AG20443 (cell line): ENCODE data around the gene DALRD3.
"Not testable (repeated sequence)": the region's sequence is repeated elsewhere in the genome, so short reads cannot be mapped to it uniquely, and the experiment has no call there.

Source experiments
- DNase-seq: peaks from one replicate; pipeline ENCODE4 v3.0.0; 2012; ENCODE audit warnings: low spot score, mixed read lengths

The DALRD3 gene

DNA sequence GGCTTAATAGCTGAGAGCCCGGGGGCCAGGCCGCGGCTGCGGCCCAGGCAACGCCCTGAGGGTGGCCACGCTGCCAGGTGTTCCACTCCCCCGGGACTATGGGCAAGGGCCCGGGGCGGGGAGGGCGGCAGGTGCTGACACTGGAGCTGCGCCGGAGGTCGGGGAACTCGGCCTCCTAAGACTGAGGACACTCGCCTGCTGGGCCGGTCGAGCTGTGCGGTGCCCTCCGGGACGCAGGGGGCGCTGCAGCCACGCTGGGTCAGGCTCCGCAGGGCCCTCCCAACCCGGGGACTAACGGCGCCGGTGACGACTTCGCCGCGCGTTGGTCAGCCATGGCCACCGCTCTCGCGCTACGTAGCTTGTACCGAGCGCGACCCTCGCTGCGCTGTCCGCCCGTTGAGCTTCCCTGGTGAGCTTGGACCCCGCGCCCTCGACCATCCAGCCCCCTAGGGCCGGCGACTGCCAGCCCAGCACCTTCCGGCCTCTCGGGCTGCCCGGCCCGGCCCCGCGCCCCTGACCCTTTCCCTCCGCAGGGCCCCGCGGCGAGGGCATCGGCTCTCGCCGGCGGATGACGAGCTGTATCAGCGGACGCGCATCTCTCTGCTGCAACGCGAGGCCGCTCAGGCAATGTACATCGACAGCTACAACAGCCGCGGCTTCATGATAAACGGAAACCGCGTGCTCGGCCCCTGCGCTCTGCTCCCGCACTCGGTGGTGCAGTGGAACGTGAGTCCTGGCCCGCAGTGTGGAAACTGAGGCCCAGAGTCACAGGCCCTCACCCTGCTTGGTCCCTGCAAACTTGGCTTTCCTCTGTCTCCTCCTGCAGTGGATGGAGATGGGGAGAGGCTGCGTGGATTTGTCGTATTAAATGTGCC, 3.7 kb upstream of the DALRD3 start, which contains the start of gene NDUFAF3:
TSS of gene NDUFAF3 (plus strand) at position 309 of the 875 bp plus-strand sequence. CDS start at position 333, 24 bp downstream.
- peak; percentile 93 for DNase-seq

GRCh38 chr3:49021213-49021812, 2.9 kb upstream of the DALRD3 start:
- DNase-seq = peak; percentile 98

- peak; percentile 26 for DNase-seq
Measured at GRCh38 chr3:49020330-49021212, 2.2 kb upstream of the DALRD3 start.

GRCh38 chr3:49019941-49020329, 1.6 kb upstream of the DALRD3 start:
- no peak for DNase-seq

DNA sequence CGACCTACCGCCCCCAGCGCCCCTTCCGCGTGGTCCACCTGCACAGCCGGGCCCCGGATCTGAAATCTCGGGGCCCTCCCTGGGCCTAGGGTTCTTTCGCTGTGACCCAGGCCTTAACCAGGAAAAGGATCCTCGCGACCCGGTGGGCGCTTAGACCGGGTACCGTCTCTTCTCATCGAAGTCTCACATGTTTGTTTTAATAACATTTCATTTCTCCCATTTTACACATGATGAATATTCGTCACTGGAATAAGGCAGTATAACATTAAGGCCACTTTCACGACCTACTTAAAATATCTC, 277 bp upstream of the DALRD3 start:
- no peak for DNase-seq

DNA sequence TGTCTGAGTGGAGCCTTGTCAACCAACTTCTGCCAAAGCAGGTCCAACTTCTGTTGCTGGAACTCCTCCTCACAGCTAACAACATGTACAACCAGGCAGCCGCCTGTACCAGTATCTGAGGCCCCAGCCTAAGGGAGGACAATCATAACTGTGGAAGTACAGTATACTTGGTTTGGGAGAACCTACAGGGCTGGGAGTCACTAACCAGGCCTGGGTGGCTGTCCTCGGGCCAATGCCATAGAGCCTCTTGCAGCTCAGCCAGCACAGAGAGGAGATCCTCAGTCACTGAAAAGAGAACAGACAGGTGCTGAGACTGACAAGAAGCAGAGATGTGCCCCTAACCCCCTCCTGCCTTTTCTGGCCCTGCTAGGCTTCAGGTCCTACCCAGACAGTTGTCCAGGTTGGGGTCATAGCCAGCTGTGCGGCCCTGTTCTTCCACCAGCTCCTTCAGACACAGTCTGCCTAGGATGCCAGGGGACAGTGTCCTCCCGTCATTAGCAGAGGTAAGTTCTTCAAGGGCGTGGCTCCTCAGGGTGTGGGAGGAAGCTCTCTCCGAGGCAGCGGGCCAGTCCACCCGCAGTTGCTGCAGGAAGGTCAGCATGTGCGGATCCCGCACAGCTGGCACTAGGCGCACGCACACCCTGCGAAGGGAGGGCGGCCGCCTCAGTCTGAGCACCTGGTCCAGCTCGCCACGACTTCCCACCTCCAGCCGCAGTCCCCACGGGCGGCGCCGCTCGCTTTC, 980 bp downstream of the DALRD3 start:
- no peak for DNase-seq

DNA sequence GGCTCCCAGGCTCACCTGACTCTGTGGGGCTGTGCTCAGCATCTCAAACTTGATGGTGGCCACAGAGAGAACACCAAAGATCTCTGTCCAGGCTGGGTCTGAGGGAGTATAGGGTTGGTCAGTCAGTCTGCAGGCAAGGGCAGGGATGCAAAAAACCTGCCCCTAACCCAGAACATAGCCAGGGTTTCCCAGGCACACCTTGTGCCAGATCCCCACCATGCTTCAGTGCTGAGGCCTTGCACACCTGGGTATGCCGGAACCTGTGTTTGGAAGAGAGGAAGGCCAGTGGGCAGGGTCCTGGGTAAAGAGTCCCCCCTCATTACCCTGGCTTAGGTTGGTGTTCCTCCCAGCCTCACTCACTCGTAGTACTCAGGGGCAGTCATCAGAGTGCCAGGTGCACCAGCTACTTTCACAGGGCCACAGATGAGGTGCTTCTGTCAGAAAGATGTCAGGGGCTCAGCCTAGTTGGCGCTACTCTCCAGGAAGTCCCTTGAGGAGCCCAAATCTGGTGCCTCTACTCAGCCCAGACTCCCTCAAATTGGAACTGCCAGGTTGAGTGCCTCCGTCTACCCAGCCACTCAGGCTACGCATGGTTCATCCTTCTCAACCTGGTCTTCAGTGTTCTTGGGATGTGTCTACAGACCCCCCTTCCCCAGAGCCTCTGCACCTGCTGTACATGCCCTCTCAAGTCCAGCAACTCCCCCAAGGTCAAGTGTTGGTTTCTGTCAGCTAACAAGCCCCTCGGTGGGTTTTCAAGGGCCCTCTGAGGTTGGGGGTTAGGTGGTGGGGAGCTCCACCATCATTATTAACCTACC, 1.8 kb downstream of the DALRD3 start:
- DNase-seq = no peak

GRCh38 chr3:49015765-49016164, 2.6 kb downstream of the DALRD3 start:
- no peak for DNase-seq

GRCh38 chr3:49015072-49015471, 3.3 kb downstream of the DALRD3 start:
- DNase-seq = no peak

DNA sequence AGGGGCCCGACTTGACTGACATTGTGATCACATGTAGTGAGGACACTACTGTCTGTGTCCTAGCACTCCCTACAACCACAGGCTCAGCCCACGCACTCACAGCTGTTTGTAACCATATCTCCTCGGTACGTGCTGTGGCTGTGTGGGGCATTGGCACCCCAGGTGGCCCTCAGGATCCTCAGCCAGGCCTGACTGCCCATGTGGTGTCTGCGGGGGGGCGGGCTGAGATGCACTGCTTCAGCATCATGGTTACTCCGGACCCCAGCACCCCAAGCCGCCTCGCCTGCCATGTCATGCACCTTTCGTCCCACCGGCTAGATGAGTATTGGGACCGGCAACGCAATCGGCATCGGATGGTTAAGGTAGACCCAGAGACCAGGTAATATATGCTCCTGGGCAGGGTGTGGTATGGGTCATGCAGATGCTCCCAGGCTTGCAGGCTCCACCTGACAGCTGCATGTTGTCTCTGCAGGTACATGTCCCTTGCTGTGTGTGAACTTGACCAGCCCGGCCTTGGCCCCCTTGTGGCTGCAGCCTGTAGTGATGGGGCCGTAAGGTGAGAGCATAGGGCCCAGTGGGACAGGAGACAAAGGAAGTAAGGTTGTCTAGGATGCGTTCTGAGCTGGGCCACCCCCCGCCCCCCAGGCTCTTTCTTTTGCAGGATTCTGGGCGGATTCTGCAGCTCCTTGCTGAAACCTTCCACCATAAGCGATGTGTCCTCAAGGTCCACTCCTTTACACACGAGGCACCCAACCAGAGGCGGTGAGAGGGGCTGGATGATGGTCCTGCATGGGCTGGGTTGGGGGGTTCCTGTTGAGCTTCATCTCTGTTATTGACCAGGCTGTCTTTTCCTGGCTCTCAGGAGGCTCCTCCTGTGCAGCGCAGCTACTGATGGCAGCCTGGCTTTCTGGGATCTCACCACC, 4.4 kb downstream of the DALRD3 start:
- DNase-seq = peak; percentile 30

DNA sequence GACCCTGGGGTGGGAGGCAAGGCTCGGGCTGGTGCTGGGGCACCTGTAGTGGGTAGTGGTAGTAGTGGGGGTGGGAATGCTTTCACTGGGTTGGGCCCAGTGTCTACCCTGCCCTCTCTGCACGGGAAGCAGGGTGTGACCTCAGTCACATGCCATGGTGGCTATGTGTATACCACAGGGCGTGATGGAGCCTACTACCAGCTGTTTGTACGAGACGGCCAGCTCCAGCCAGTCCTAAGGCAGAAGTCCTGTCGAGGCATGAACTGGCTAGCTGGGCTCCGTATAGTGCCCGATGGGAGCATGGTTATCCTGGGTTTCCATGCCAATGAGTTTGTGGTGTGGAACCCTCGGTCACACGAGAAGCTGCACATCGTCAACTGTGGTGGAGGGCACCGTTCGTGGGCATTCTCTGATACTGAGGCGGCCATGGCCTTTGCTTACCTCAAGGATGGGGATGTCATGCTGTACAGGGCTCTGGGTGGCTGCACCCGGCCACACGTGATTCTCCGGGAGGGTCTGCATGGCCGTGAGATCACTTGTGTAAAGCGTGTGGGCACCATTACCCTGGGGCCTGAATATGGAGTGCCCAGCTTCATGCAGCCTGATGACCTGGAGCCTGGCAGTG, 5.2 kb downstream of the DALRD3 start:
- DNase-seq = no peak

GRCh38 chr3:49012441-49013017, 5.9 kb downstream of the DALRD3 start:
- DNase-seq = no peak

- DNase-seq = no peak
Measured at GRCh38 chr3:49009396-49009795, 9.0 kb downstream of the DALRD3 start.

DNA sequence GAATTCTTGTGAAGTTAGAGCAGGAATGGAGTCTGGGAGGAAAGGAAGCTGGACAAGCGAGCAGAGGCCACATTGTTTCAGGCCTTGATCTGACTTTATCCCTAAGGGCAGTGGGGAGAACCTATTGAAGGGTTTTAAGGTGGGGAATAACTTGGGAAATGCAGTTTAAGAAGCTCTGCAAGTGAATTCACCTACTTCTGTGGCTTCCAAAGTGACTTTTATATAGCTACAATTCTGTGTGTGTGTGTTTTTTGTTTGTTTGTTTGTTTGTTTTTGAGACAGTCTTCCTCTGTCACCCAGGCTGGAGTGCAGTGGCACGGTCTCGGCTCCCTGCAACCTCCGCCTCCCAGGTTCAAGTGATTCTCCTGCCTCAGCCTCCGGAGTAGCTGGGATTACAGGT, 9.8 kb downstream of the DALRD3 start:
- not testable (repeated sequence) for DNase-seq

GRCh38 chr3:49007771-49008528, 10.4 kb downstream of the DALRD3 start:
- peak; percentile 95 for DNase-seq

GRCh38 chr3:49007068-49007770, 11.2 kb downstream of the DALRD3 start, which contains the start of gene WDR6:
WDR6 (plus strand) TSS chr3:49007391; CDS start chr3:49007432, 41 bp downstream.
- peak; percentile 97 for DNase-seq

GRCh38 chr3:49006408-49007067, 11.8 kb downstream of the DALRD3 start:
- peak; percentile 60 for DNase-seq
